ENCODE results near the gene DOP1B.
A peak's percentile ranks its signal among the peaks of the same experiment; 100 is the strongest.
"Not testable (repeated sequence)": the region's sequence is repeated elsewhere in the genome, so short reads cannot be mapped to it uniquely, and the experiment has no call there.

DOP1B gene, protein sequence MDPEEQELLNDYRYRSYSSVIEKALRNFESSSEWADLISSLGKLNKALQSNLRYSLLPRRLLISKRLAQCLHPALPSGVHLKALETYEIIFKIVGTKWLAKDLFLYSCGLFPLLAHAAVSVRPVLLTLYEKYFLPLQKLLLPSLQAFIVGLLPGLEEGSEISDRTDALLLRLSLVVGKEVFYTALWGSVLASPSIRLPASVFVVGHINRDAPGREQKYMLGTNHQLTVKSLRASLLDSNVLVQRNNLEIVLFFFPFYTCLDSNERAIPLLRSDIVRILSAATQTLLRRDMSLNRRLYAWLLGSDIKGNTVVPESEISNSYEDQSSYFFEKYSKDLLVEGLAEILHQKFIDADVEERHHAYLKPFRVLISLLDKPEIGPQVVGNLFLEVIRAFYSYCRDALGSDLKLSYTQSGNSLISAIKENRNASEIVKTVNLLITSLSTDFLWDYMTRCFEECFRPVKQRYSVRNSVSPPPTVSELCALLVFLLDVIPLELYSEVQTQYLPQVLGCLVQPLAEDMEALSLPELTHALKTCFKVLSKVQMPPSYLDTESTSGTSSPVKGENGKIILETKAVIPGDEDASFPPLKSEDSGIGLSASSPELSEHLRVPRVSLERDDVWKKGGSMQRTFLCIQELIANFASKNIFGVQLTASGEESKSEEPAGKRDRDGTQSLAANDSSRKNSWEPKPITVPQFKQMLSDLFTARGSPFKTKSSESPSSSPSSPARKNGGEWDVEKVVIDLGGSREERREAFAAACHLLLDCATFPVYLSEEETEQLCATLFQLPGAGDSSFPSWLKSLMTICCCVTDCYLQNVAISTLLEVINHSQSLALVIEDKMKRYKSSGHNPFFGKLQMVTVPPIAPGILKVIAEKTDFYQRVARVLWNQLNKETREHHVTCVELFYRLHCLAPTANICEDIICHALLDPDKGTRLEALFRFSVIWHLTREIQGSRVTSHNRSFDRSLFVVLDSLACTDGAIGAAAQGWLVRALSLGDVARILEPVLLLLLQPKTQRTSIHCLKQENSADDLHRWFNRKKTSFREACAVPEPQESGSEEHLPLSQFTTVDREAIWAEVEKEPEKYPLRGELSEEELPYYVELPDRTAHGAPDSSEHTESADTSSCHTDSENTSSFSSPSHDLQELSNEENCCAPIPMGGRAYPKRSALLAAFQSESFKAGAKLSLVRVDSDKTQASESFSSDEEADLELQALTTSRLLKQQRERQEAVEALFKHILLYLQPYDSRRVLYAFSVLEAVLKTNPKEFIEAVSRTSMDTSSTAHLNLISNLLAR (N-terminal part only)
- long read RNA-seq, donor 1, partial matches to known transcripts, result 22 of 22 reads
- long read RNA-seq, donor 1, other reads (novel, unspliced or antisense), result 0 of 22 reads
- long read RNA-seq, donor 2, partial matches to known transcripts, result 8 of 8 reads
- long read RNA-seq, donor 2, other reads (novel, unspliced or antisense), result 0 of 8 reads
- long read RNA-seq, donor 3, result 0 reads
- long read RNA-seq, donor 4, partial matches to known transcripts, result 7 of 7 reads
- long read RNA-seq, donor 4, other reads (novel, unspliced or antisense), result 0 of 7 reads
- long read RNA-seq, donor 5, partial matches to known transcripts, result 18 of 18 reads
- long read RNA-seq, donor 5, other reads (novel, unspliced or antisense), result 0 of 18 reads
- long read RNA-seq, donor 6, partial matches to known transcripts, result 11 of 11 reads
- long read RNA-seq, donor 6, other reads (novel, unspliced or antisense), result 0 of 11 reads
- long read RNA-seq, donor 7, partial matches to known transcripts, result 26 of 26 reads
- long read RNA-seq, donor 7, other reads (novel, unspliced or antisense), result 0 of 26 reads
- long read RNA-seq, donor 8, partial matches to known transcripts, result 11 of 11 reads
- long read RNA-seq, donor 8, other reads (novel, unspliced or antisense), result 0 of 11 reads

DNA sequence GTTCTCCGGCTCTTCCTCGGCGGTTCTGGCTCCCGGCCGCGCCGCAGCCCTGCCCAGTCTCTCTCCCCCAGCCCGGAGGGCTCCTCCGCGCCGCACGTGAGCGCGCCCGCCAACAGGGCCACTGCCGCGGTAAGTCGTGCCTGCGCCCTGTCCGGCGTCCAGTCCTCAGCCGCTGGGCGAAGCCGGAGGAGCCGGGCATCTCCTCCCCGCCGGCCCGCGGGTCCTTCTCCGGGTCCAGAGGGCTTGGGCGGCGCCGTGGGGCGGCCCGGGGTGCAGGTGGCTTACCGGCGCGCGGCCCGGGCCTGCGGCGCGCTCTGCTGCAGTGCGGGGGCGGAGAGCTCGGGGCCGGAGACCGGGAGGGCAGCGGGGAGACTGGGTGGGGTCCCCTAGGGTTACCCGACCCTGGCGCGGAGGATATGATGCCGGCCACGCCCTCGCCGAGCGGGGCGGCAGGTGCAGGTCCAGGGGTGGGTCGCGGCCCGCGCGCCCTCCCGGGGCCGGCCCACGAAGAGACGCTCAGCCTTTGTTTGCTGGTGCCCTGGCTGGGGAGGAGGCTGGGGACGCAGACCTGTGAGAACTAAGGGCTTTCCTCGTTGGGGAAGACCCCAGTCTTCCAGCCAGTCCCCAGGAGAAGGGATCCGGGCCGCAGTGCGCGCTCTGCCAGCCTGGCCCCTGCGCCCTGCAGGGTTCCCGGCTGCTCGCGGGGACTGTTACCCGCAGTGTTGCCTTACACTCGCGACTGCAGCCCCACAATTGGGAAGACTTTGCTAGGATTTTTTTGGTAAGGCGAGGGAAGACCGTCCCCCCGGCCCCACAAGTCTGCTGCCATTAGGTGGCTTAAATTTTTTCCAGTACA is at the start of gene DOP1B:
Gene DOP1B, plus strand, starts transcription at position 10 of the 856 bp plus-strand sequence. CDS start 7,910 bp downstream, outside the sequence.
- peak; percentile 93 for DNase-seq

DNA sequence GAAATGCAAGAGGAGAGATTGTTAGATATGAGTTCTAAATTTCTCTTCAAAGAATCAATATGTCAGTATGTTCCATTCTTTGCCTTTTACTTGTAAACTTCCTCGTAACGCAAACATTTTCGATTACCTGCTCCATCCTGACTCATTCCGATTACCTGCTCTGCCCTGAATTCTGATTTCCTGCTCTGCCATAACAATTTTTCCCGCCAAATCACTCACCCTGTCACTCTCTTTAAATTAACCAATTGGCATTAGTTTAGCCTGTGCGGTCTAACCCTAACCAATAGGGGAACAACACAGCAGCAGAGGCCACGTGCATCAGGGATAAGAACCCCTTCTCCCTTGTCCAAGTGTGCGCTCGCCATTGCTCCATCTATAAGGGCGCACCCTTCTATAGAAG is 46.8 kb upstream of the DOP1B start:
- DNase-seq, result no peak

DNA sequence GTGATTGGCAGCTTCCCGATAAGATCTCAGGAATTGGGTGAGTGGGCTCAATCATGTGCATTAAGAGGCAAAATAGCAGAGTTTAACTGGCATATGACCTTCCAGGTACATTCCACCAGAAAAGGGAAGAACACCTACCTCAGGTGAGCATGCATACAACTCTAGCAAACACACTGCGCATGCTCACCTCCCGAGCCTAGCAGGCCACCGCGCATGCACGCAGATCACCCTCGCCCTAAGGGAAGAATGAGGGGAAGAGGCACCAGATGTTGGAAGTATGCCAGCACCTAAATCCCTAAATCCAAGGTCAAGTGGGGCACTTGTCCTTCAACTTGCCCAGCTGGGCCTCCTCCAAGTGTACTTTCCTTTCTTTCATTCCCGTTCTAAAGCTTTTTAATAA is 45.4 kb upstream of the DOP1B start:
- DNase-seq, result no peak

DNA sequence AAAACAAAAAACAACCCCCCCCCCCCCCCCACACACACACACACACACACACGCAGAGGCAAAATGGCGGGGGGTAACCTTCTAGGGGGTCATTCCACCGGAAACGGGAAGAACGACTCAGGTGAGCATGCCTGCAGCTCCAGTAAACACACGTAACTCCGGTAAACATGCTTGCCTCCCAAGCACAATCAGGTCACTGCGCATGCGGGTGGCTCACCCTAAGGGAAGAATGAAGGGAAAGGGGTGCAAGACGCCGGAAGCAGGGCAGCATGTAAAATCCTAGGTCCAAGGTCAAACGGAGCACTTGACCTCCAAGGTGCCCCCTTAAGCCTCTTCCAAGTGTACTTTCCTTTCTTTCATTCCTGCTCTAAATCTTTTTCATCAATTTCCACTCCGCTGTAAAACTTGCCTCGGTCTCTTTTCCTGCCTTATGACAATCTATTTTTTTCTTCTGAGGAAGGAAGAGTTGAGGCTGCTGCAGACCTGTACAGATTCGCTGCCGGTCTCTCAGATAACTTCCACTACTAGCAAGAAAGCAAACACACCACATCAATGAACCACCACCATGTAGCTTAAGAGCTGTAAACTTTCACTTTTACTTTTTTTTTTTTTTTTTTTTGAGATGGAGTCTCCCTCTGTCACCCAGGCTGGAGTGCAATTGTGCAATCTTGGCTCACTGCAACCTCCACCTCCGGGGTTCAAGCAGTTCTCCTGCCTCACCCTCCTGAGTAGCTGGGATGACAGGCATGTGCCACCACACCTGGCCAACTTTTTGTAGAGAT is 42.8 kb upstream of the DOP1B start:
- DNase-seq, result no peak

DNA sequence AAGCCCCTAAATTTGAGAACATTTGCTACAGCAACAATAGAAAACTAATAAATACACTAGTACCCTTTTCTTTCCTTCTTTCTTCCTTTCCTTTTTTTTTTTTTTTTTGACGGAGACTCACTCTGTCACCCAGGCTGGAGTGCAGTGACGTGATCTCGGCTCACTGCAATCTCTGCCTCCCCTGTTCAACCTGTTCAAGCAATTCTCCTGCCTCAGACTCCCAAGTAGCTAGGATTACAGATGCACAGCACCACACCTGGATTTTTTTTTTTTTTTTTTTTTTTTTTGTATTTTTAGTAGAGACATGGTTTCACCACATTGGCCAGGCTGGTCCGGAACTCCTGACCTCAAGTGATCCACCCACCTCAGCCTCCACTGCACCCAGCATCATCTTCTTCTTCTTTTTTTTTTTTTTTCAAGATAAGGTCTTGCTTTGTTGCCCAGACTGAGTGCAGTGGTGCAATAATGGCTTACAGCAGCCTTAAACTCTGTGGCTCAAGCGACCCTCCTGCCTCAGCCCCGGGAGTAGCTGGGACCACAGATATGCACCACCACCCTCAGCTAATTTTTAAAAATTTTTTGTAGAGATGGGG is 41.4 kb upstream of the DOP1B start:
- DNase-seq, result no peak

DNA sequence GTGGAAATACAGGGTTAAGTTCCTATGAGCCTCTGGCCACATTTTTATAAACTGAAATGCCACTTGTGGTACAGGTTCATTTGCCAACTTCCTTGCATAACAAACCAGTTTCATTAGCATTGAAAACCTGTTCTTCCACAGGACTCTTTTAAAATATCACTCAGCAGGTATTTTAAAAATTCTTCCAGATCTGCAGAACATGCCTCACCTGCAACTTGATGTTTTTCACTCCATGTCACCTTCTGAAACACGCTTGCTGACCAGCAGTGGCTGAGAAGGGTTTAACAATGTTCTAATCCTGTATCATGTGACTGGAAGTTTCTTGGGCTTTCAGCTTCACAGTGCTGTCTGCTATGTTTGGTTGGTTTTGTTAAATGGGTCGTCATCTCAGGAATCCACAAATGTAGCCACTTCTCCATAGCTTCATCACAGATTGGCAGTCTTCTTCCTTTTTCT is 39.3 kb upstream of the DOP1B start:
- no peak for DNase-seq

DNA sequence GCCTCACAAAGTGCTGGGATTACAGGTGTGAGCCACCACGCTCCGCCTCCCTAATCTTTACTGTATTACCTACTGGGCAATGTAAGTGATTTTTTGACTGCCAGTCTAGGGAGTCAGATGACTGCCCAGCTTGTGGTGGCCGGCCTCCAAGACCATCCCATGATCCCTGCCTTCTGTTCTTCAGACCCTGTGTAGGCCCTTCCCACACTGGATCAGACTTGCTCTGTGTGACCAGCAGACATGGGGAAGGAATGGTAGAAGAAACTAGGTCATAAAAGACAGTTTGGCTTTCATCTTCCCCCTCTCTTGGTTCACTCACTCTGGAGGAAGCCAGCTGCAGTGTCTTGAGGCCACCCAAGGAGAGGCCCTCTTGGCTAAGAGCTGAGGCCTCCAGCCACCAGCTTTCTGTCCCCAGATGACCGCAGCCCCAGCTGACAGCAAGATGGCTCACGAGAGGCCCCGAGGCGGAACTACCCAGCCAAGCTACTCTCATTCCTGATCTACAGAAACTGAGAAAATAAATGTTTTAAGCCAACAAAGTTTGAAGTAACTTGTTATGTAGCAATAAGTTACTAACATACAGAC is 36.2 kb upstream of the DOP1B start:
- DNase-seq, result no peak

DNA sequence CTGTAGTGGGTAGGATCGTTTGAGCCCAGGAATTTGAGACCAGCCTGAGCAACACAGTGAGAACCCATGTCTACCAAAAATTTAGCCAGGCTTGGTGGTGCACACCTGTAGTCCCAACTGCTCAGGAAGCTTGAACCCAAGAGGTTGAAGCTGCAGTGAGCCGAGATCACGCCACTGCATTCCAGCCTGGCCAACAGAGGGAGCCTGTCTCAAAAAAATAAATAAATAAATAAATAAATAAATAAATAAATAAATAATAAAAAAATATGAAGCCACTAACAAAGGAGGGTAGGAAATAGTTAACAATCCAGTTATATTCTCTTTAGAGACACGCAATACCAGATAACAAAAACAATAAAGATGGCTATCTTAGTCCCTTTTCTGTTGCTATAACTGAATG is 33.6 kb upstream of the DOP1B start:
- DNase-seq, result no peak

DNA sequence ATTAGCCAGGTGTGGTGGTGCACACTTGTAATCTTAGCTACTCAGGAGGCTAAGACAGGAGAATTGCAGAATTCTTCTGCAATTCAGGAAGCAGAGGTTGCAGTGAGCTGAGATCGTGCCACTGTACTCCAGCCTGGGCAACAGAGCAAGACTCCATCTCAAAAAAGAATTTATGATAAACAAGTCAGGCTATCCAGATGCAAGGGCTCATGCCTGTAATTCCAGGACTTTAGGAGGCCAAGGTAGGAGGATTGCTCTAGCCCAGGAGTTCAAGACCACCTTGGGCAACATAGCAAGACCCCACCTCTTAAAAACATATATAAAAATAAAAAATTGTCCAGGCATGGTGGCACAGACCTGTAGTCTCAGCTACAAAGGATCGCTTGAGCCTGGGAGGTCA is 32.2 kb upstream of the DOP1B start:
- no peak for DNase-seq

DNA sequence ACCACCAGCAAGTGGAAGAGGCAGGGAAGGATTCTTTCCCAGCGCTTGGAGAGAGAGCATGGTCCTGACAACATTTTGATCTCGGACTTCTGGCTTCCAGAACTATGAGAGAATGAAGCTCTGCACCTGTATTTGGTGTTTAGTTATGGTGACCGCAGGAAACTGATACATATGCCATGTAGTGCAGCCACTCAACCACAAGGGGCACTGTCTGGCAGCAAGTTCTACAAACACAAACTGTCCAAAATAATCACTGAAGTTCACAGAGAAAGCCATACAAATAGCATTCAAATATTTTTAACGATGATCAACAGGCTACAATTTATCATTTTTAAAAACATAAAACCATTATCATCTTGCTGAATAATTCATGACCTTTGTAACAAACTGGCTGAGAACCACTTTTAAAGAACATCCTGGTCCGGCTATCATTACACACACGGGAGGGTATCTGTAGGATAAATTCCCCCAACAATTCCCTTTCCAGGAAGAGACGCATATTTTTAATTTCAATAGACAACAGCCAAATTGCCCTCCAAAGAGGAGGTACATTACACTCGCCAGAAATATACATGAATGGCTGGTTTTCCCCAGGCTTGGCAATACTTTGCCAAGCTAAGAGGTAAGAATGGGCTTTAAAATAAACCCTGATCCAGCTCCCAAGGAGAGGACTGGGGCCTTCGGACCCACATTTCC is 31.0 kb upstream of the DOP1B start:
- peak; percentile 34 for DNase-seq

DNA sequence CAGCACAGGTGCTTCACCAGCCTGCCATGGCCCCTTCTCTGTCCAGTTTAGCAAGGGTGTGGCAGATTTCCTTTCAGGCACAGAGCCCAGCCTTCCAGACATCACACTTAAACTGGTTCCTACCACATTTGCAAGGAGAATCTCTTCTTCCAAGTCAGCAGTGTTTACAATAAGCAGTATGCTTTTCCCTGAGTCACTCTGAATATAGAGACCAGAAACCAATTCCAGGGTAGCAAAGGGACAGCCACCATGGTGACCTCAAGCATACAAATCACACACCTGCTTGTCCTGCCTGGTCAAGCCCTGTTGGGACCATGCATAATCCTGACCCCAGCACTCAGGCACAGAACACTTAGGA is 30.4 kb upstream of the DOP1B start:
- no peak for DNase-seq

DNA sequence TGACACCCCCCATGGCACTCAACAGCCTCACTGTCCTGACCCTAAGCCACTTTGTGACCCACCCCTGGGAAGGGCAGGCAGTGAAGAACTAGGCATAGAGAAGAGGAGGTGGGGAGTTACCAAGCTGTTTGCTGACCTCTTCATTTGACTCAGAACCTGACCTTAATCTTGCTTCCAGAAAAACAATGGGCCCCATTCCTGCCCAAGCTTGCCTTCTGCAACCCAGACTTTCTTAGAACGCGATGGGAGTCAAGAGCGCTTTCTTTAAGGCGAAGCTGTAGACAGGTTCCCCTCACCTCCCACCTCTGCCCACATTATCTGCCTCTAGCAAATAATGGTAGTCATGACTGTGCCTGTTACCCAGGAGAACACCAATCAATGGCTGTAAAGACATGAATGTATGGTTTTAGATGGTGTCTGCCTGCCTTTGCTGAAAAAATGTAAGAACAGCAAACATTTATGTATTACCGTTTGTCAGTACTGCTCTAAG is 30.0 kb upstream of the DOP1B start:
- DNase-seq, result no peak

DNA sequence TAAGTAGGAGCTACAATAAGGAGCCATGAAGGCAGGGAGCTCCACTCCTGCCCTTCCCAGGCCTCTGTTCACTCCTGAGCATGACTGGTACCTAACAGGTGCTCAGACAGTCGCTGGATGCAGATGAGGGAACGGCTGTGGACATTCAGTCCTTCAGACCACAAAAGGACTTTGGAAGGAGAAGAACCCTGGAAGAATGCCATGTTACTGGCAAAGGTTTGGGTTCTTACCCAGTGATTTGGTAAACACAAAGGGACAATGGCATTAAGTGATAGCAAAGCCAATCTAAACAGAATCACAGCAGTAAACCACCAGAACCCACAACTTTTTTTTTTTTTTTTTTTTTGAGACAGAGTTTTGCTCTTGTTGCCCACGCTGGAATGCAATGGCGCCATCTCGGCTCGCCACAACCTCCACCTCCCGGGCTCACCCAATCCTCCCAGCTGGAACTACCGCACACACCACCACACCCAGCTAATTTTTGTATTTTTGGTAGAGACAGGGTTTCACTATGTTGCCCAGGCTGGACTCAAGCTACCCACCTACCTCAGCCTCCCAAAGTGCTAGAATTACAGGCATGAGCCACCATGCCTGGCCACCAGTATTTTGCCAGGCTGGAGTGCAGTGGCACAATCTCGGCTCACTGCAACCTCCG is 29.2 kb upstream of the DOP1B start:
- no peak for DNase-seq

DNA sequence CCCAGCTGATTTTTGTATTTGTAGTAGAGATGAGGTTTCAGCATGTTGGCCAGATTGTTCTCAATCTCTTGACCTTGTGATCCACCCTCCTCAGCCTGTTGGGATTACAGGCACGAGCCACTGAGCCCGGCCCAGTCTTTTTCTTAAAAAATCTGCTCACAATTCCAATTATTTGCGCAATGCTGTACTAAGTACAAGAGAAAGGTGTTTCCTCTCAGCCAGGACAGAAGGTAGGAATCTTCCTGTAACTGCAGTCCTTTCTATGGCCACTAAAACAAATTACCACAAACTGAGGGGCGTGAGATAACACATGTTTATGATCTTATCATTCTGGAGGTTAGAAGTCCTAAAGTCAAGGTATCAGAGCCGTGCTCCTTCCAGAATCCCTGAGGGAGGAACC is 28.6 kb upstream of the DOP1B start:
- DNase-seq, result no peak

DNA sequence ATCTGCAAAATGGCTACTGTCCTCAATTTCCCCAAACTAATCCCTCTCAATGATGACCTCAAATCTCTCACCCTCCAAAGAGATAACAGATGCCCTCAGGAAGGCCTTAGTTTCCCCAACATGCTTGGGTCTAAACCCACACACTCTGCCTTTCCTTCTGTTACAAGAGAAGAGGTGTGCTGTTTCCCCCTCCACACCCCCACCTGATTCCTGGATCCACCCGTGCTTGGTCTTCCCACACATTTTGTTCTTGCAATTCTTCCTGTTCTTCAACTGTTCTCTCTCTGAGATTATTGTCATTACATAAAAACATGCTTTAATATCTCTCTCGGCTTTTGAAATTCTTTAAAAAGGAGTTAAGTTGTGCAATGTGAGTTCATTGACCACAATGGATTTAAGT is 27.4 kb upstream of the DOP1B start:
- DNase-seq, result no peak

DNA sequence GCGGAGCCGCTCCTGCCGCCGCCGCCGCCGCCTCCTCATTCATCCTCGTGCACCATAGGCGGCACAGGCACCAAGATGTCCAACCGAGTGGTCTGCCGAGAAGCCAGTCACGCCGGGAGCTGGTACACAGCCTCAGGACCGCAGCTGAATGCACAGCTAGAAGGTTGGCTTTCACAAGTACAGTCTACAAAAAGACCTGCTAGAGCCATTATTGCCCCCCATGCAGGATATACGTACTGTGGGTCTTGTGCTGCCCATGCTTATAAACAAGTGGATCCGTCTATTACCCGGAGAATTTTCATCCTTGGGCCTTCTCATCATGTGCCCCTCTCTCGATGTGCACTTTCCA is 26.2 kb upstream of the DOP1B start:
- not testable (repeated sequence) for DNase-seq

DNA sequence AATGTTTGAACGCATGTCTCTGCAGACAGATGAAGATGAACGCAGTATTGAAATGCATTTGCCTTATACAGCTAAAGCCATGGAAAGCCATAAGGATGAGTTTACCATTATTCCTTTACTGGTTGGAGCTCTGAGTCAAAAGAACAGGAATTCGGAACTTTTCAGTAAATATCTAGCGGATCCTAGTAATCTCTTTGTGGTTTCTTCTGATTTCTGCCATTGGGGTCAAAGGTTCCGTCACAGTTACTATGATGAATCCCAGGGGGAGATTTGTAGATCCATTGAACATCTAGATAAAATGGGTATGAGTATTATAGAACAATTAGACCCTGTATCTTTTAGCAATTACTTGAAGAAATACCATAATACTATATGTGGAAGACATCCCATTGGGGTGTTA is 25.8 kb upstream of the DOP1B start:
- DNase-seq, result not testable (repeated sequence)
